SK-N-SH (cell line): ENCODE results near the gene TPRG1. TPM values are rescaled to one million over a fixed set of nuclear protein-coding genes. Genes with fewer than 3 reads are reported as not detected.

Experiments used
- CTCF ChIA-PET: fragments of 300-600, 350-600 bp; formaldehyde crosslinking; extraction: SDS; loops from one replicate; lab custom pipeline; 2021; lab: Yijun Ruan, JAX
- POLR2A ChIA-PET: fragments of 350-600 bp; sonication (Branson Sonifier 250); formaldehyde crosslinking; extraction: SDS; loops from one replicate; lab custom pipeline; 2020; ENCODE audit warnings: antibody characterized with exemption, inconsistent platforms; lab: Yijun Ruan, JAX
- DNase-seq: peaks from one replicate; pipeline ENCODE4 v3.0.0; 2012
- H2AFZ ChIP-seq: fragments of 200-600 bp; sonication (generic); 2 replicates; pipeline ENCODE4 v1.8.1; 2016; ENCODE audit warnings: antibody characterized with exemption, mild to moderate bottlenecking, low read depth
- H3F3A ChIP-seq: fragments of 200-600 bp; sonication (generic); replicated peaks from 2 replicates; pipeline ENCODE3; 2016; ENCODE audit warnings: antibody characterized with exemption, mild to moderate bottlenecking; ENCODE audit not compliant: insufficient read depth
- H3K27ac ChIP-seq, 2 experiments: fragments of 200-500 bp in 1 of 2; fragments of 200-600 bp in 1 of 2; sonication (Bioruptor generic) in 1 of 2; sonication (generic), shearing (Covaris generic) in 1 of 2; 2 replicates each; pipeline versions ENCODE4 v1.5.1 to v1.6.1; 2014 to 2016; ENCODE audit warnings: low read depth in 2 of 2, inconsistent platforms in 1 of 2, low read length in 1 of 2, mild to moderate bottlenecking in 1 of 2, mixed read lengths in 1 of 2
- H3K27me3 ChIP-seq: fragments of 200-600 bp; sonication (generic), shearing (Covaris generic); 2 replicates; pipeline ENCODE4 v1.6.1; 2016; ENCODE audit warnings: mixed run types; ENCODE audit not compliant: insufficient read depth
- H3K36me3 ChIP-seq, 2 experiments: fragments of 200-500 bp in 1 of 2; fragments of 200-600 bp in 1 of 2; sonication (Bioruptor generic) in 1 of 2; sonication (generic) in 1 of 2; replicated peaks in 1 of 2; 2 replicates each; pipeline versions ENCODE3 to v1.5.1; 2014 to 2016; ENCODE audit warnings: low read length in 1 of 2, mild to moderate bottlenecking in 1 of 2; ENCODE audit not compliant: insufficient read depth in 2 of 2, control insufficient read depth in 1 of 2
- H3K4me1 ChIP-seq, 2 experiments: fragments of 200-500 bp in 1 of 2; fragments of 200-600 bp in 1 of 2; sonication (Bioruptor generic) in 1 of 2; sonication (generic), shearing (Covaris generic) in 1 of 2; 2 replicates each; pipeline versions ENCODE4 v1.5.1 to v1.6.1; 2014 to 2016; ENCODE audit warnings: low read depth in 1 of 2, low read length in 1 of 2, mixed run types in 1 of 2; ENCODE audit not compliant: insufficient read depth in 2 of 2, control insufficient read depth in 1 of 2
- H3K4me2 ChIP-seq: fragments of 200-600 bp; sonication (generic), shearing (Covaris generic); 2 replicates; pipeline ENCODE4 v1.6.1; 2017; ENCODE audit warnings: mixed run types
- H3K4me3 ChIP-seq, 2 experiments: fragments of 200-500 bp in 1 of 2; fragments of 200-600 bp in 1 of 2; sonication (Bioruptor generic) in 1 of 2; sonication (generic), shearing (Covaris generic) in 1 of 2; 2 replicates each; pipeline versions ENCODE4 v1.5.1 to v1.8.1; 2014 to 2016; ENCODE audit warnings: low read depth in 2 of 2, inconsistent platforms in 1 of 2, low read length in 1 of 2, mild to moderate bottlenecking in 1 of 2, mixed read lengths in 1 of 2, moderate library complexity in 1 of 2
- H3K79me2 ChIP-seq: fragments of 200-600 bp; sonication (generic); 2 replicates; pipeline ENCODE4 v1.8.1; 2017; ENCODE audit warnings: mild to moderate bottlenecking; ENCODE audit not compliant: insufficient read depth
- H3K9ac ChIP-seq: fragments of 200-600 bp; sonication (generic); 2 replicates; pipeline ENCODE4 v1.6.1; 2017; ENCODE audit warnings: mixed run types
- H3K9me2 ChIP-seq: fragments of 200-600 bp; sonication (generic); 2 replicates; pipeline ENCODE4 v1.6.1; 2017; ENCODE audit warnings: mixed run types
- H3K9me3 ChIP-seq: fragments of 200-600 bp; sonication (generic); 2 replicates; pipeline ENCODE4 v1.6.1; 2017; ENCODE audit warnings: mixed run types, mild to moderate bottlenecking, moderate library complexity
- H4K20me1 ChIP-seq: fragments of 200-600 bp; sonication (generic); 2 replicates; pipeline ENCODE4 v1.6.1; 2017; ENCODE audit warnings: mild to moderate bottlenecking, mixed run types; ENCODE audit not compliant: insufficient read depth
- CTCF ChIP-seq: fragments of 200-600 bp; sonication (generic); IDR thresholded peaks from 2 replicates; pipeline ENCODE4 v1.6.1; 2017; ENCODE audit warnings: antibody characterized with exemption, mild to moderate bottlenecking, moderate library complexity
- ELF1 ChIP-seq: IDR thresholded peaks from 2 replicates; pipeline ENCODE4 v1.4.0; 2012
- EZH2phosphoT487 ChIP-seq: fragments of 200-600 bp; sonication (generic); IDR thresholded peaks from 2 replicates; pipeline ENCODE4 v1.6.1; 2017; ENCODE audit warnings: low read depth, mixed run types, mild to moderate bottlenecking, antibody characterized with exemption, moderate library complexity, borderline replicate concordance
- FOSL2 ChIP-seq: IDR thresholded peaks from 2 replicates; pipeline ENCODE4 v1.4.0; 2012; ENCODE audit warnings: low read depth, mild to moderate bottlenecking, moderate library complexity, borderline replicate concordance
- FOXM1 ChIP-seq: IDR thresholded peaks from 2 replicates; pipeline ENCODE4 v1.4.0; 2012; ENCODE audit warnings: low read depth, mild to moderate bottlenecking
- GABPA ChIP-seq: IDR thresholded peaks from 2 replicates; pipeline ENCODE4 v1.4.0; 2012; ENCODE audit warnings: low read depth, mild to moderate bottlenecking
- JUND ChIP-seq: IDR thresholded peaks from 2 replicates; pipeline ENCODE4 v1.4.0; 2012
- MEF2A ChIP-seq: IDR thresholded peaks from 2 replicates; pipeline ENCODE4 v1.4.0; 2012; ENCODE audit warnings: low read depth, borderline replicate concordance
- NRF1 ChIP-seq: IDR thresholded peaks from 2 replicates; pipeline ENCODE4 v1.6.1; 2012; ENCODE audit warnings: low read depth, mild to moderate bottlenecking, low read length
- POLR2AphosphoS5 ChIP-seq: IDR thresholded peaks from 2 replicates; pipeline ENCODE4 v1.6.1; 2012; ENCODE audit warnings: low read depth, low read length
- RAD21 ChIP-seq: IDR thresholded peaks from 2 replicates; pipeline ENCODE4 v1.6.1; 2012; ENCODE audit warnings: mild to moderate bottlenecking, low read length
- RFX5 ChIP-seq: IDR thresholded peaks from 2 replicates; pipeline ENCODE4 v1.6.1; 2012; ENCODE audit warnings: mild to moderate bottlenecking, improper control_type of control experiment, low read length
- SIN3A ChIP-seq: IDR thresholded peaks from 2 replicates; pipeline ENCODE4 v1.6.1; 2012; ENCODE audit warnings: low read depth, mild to moderate bottlenecking, low read length, moderate library complexity, borderline replicate concordance
- SMC3 ChIP-seq: IDR thresholded peaks from 2 replicates; pipeline ENCODE4 v1.6.1; 2012; ENCODE audit warnings: low read depth, low read length, improper control_type of control experiment
- TCF12 ChIP-seq: IDR thresholded peaks from 2 replicates; pipeline ENCODE4 v1.4.0; 2012
- TEAD4 ChIP-seq: IDR thresholded peaks from 2 replicates; pipeline ENCODE4 v1.4.0; 2012; ENCODE audit warnings: mild to moderate bottlenecking, borderline replicate concordance; ENCODE audit not compliant: insufficient read depth
- USF1 ChIP-seq: IDR thresholded peaks from 2 replicates; pipeline ENCODE4 v1.4.0; 2012; ENCODE audit warnings: low read depth, borderline replicate concordance
- YY1 ChIP-seq: IDR thresholded peaks from 2 replicates; pipeline ENCODE4 v1.4.0; 2012; ENCODE audit warnings: low read depth, mild to moderate bottlenecking
- WGBS: methylation state at CpG from one replicate; pipeline ENCODE4 v1.1.6; 2017; ENCODE audit warnings: low lambda C conversion rate; 5-methylcytosine and 5-hydroxymethylcytosine counted together
- polyA plus RNA-seq, 3 experiments: library from polyadenylated mRNA; depleted of rRNA; stranded (reverse); fragments of >200 nt; gene quantifications; 2 replicates each; pipeline ENCODE4 v1.2.3, GENCODE V29; 2012
- TF ChIP-seq, protein P1 (sequence below): fragments of 150-350 bp; IDR thresholded peaks from 2 replicates; pipeline ENCODE4 v1.6.1; 2017; ENCODE audit warnings: antibody characterized with exemption, low read length, low read depth, borderline replicate concordance
- TF ChIP-seq, protein P2 (sequence below): IDR thresholded peaks from 2 replicates; pipeline ENCODE4; 2012

The TPRG1 gene
- polyA plus RNA-seq, 1 of the 3 experiments (the other 2 are of a cell fraction): 0.64 TPM

- H3K36me3 ChIP-seq: no peaks in the 10 kb centered on the region
- H3K79me2 ChIP-seq: no peaks in the 10 kb centered on the region
- no peak for DNase-seq
- no peaks in the 10 kb centered on the region for H3K9me3 ChIP-seq
- H3F3A ChIP-seq: no peaks in the 10 kb centered on the region
- no peaks in the 10 kb centered on the region for H3K27me3 ChIP-seq
- H3K4me1 ChIP-seq: no peaks in the 10 kb centered on the region
- POLR2A ChIA-PET: no interaction called here
- TF ChIP-seq SIN3A: no peak
- TF ChIP-seq JUND: no peak
- no peak for TF ChIP-seq CTCF
- TF ChIP-seq RFX5: no peak
- TF ChIP-seq GABPA: no peak
- TF ChIP-seq EZH2phosphoT487: no peak
- no peak for TF ChIP-seq MEF2A
- no peak for TF ChIP-seq TEAD4
- TF ChIP-seq, protein P1, sequence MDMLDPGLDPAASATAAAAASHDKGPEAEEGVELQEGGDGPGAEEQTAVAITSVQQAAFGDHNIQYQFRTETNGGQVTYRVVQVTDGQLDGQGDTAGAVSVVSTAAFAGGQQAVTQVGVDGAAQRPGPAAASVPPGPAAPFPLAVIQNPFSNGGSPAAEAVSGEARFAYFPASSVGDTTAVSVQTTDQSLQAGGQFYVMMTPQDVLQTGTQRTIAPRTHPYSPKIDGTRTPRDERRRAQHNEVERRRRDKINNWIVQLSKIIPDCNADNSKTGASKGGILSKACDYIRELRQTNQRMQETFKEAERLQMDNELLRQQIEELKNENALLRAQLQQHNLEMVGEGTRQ: no peak
- TF ChIP-seq RAD21: no peak
- no peak for TF ChIP-seq FOSL2
- no peak for TF ChIP-seq ELF1
- no peak for TF ChIP-seq YY1
- no peak for TF ChIP-seq NRF1
- WGBS: 2% methylated on average over 2 of the region's 2 CpGs
- H4K20me1 ChIP-seq: no peaks in the 10 kb centered on the region
- no peak overlapping the region for H2AFZ ChIP-seq
- CTCF ChIA-PET: no interaction called here
- H3K27ac ChIP-seq: no peak overlapping the region
- no peak overlapping the region for H3K4me3 ChIP-seq
- H3K9me2 ChIP-seq: no peaks in the 10 kb centered on the region
- no peak overlapping the region for H3K4me2 ChIP-seq
- H3K9ac ChIP-seq: no peak overlapping the region
Measured at GRCh38 chr3:189301479-189301878, 129.7 kb downstream of the TPRG1 start.

- no peaks in the 10 kb centered on the region for H4K20me1 ChIP-seq
- H3K9me3 ChIP-seq: no peaks in the 10 kb centered on the region
- no peak overlapping the region for H3K9ac ChIP-seq
- no peak overlapping the region for H3K4me2 ChIP-seq
- H3K4me1 ChIP-seq: peaks cover 0 to 3% of the 10 kb centered on the region in 2 experiments; a peak in 1 of 4 replicates
- TF ChIP-seq USF1: no peak
- no peak for TF ChIP-seq RFX5
- no peak for TF ChIP-seq POLR2AphosphoS5
- TF ChIP-seq, protein P2, sequence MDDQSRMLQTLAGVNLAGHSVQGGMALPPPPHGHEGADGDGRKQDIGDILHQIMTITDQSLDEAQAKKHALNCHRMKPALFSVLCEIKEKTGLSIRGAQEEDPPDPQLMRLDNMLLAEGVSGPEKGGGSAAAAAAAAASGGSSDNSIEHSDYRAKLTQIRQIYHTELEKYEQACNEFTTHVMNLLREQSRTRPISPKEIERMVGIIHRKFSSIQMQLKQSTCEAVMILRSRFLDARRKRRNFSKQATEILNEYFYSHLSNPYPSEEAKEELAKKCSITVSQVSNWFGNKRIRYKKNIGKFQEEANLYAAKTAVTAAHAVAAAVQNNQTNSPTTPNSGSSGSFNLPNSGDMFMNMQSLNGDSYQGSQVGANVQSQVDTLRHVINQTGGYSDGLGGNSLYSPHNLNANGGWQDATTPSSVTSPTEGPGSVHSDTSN: no peak
- TF ChIP-seq SMC3: no peak
- TF ChIP-seq TCF12: no peak
- TF ChIP-seq YY1: no peak
- TF ChIP-seq TEAD4: no peak
- TF ChIP-seq FOXM1: no peak
- TF ChIP-seq, protein P1: no peak
- H3K79me2 ChIP-seq: no peaks in the 10 kb centered on the region
- H3K4me3 ChIP-seq: no peak overlapping the region
- no peaks in the 10 kb centered on the region for H3F3A ChIP-seq
- no peak overlapping the region for H3K27ac ChIP-seq
- DNase-seq: no peak
- H3K36me3 ChIP-seq: no peaks in the 10 kb centered on the region
- POLR2A ChIA-PET: no interaction called here
- no peak overlapping the region for H2AFZ ChIP-seq
- H3K9me2 ChIP-seq: no peaks in the 10 kb centered on the region
- H3K27me3 ChIP-seq: no peaks in the 10 kb centered on the region
- WGBS: 0% methylated on average over 1 of the region's 1 CpG
- CTCF ChIA-PET: no interaction called here
Measured at GRCh38 chr3:189303584-189303983, 131.8 kb downstream of the TPRG1 start.
